Measurements from ENCODE around the gene TEAD1.

Gene TEAD1

GRCh38 chr11:12964650-12965049, 290.4 kb downstream of the TEAD1 start:
- no peaks in the 10 kb centered on the region for H3K27me3 ChIP-seq (ENCODE audit: insufficient read depth, poor library complexity, severe bottlenecking)
- no peak for DNase-seq (ENCODE audit: low read depth in 1 of 2, low spot score in 1 of 2)
- H3K27ac ChIP-seq (replicated peaks): no peak overlapping the region
- no peak for TF ChIP-seq POLR2AphosphoS5 (IDR thresholded peaks at IDR 0.05; ENCODE audit: low read depth)
- no peak overlapping the region for H3K4me3 ChIP-seq (replicated peaks; ENCODE audit: insufficient read depth, low read length)

- DNase-seq (ENCODE audit: low read depth in 1 of 2, low spot score in 1 of 2): no peak
- Histone ChIP-seq H3K4me3 (replicated peaks; ENCODE audit: insufficient read depth, low read length) (no peak overlapping the region), H3K27me3 (ENCODE audit: insufficient read depth, poor library complexity, severe bottlenecking) (no peaks in the 10 kb centered on the region), H3K27ac (replicated peaks) (no peak overlapping the region)
- TF ChIP-seq SPI1 (IDR thresholded peaks at IDR 0.05; ENCODE audit: borderline replicate concordance, low read depth) (no peak), CTCF (IDR thresholded peaks at IDR 0.05; ENCODE audit: insufficient read depth, low read length) (no peak), REST (IDR thresholded peaks at IDR 0.05; ENCODE audit: insufficient replicate concordance, low read depth) (no peak), POLR2AphosphoS5 (IDR thresholded peaks at IDR 0.05; ENCODE audit: low read depth) (no peak), GABPA (IDR thresholded peaks at IDR 0.05; ENCODE audit: low read depth) (no peak)
Observed at GRCh38 chr11:12966002-12966401, 291.8 kb downstream of the TEAD1 start.

GRCh38 chr11:12968101-12968500, 293.9 kb downstream of the TEAD1 start:
- H3K4me3 ChIP-seq (replicated peaks; ENCODE audit: insufficient read depth, low read length): no peak overlapping the region
- no peak overlapping the region for H3K27ac ChIP-seq (replicated peaks)
- DNase-seq (ENCODE audit: low read depth in 1 of 2, low spot score in 1 of 2): no peak
- TF ChIP-seq GABPA (IDR thresholded peaks at IDR 0.05; ENCODE audit: low read depth) (no peak), POLR2AphosphoS5 (IDR thresholded peaks at IDR 0.05; ENCODE audit: low read depth) (no peak), SPI1 (IDR thresholded peaks at IDR 0.05; ENCODE audit: borderline replicate concordance, low read depth) (no peak), CTCF (IDR thresholded peaks at IDR 0.05; ENCODE audit: insufficient read depth, low read length) (no peak), REST (IDR thresholded peaks at IDR 0.05; ENCODE audit: insufficient replicate concordance, low read depth) (no peak)
- no peaks in the 10 kb centered on the region for H3K27me3 ChIP-seq (ENCODE audit: insufficient read depth, poor library complexity, severe bottlenecking)

- Histone ChIP-seq H3K27ac (replicated peaks) (no peak overlapping the region), H3K4me3 (replicated peaks; ENCODE audit: insufficient read depth, low read length) (no peak overlapping the region), H3K27me3 (ENCODE audit: insufficient read depth, poor library complexity, severe bottlenecking) (no peaks in the 10 kb centered on the region)
- no peak for DNase-seq (ENCODE audit: low read depth in 1 of 2, low spot score in 1 of 2)
- TF ChIP-seq POLR2AphosphoS5 (IDR thresholded peaks at IDR 0.05; ENCODE audit: low read depth): no peak
- no peak for TF ChIP-seq SPI1 (IDR thresholded peaks at IDR 0.05; ENCODE audit: borderline replicate concordance, low read depth)
Observed at GRCh38 chr11:12968826-12969225, 294.6 kb downstream of the TEAD1 start.

GRCh38 chr11:12971955-12972354, 297.7 kb downstream of the TEAD1 start:
- no peak for DNase-seq (ENCODE audit: low read depth in 1 of 2, low spot score in 1 of 2)
- no peak overlapping the region for H3K4me3 ChIP-seq (replicated peaks; ENCODE audit: insufficient read depth, low read length)
- H3K27ac ChIP-seq (replicated peaks): no peak overlapping the region
- no peaks in the 10 kb centered on the region for H3K27me3 ChIP-seq (ENCODE audit: insufficient read depth, poor library complexity, severe bottlenecking)
- TF ChIP-seq GABPA (IDR thresholded peaks at IDR 0.05; ENCODE audit: low read depth) (no peak), SPI1 (IDR thresholded peaks at IDR 0.05; ENCODE audit: borderline replicate concordance, low read depth) (no peak), POLR2AphosphoS5 (IDR thresholded peaks at IDR 0.05; ENCODE audit: low read depth) (no peak), REST (IDR thresholded peaks at IDR 0.05; ENCODE audit: insufficient replicate concordance, low read depth) (no peak), CTCF (IDR thresholded peaks at IDR 0.05; ENCODE audit: insufficient read depth, low read length) (no peak)
